B cell (primary cell): ENCODE measurements around the gene NMNAT2. TPM values are rescaled to one million over a fixed set of nuclear protein-coding genes. Genes with fewer than 3 reads are reported as not detected.

ENCODE experiments used
- ATAC-seq: fragments of 200-7000 bp; cut with Tn5 transposase; one replicate; pipeline ENCODE4 v1.10.0; 2021; ENCODE audit warnings: low read depth, mild to moderate bottlenecking, moderate number of reproducible peaks, moderate library complexity
- CTCF ChIA-PET: fragments of 350-600 bp; sonication (Branson Sonifier 250); formaldehyde crosslinking; loops from one replicate; lab custom pipeline; 2021; ENCODE audit warnings: antibody characterized with exemption, inconsistent platforms; lab: Charles Lee
- POLR2A ChIA-PET: fragments of 350-600 bp; sonication (Branson Sonifier 250); formaldehyde crosslinking; loops from one replicate; lab custom pipeline; 2021; ENCODE audit warnings: antibody characterized with exemption; lab: Charles Lee
- DNase-seq: peaks from one replicate; pipeline ENCODE4 v3.0.0; 2013
- H2AFZ ChIP-seq: 2 replicates; pipeline ENCODE4 v1.6.1; 2012; ENCODE audit warnings: mild to moderate bottlenecking, low read depth, low read length; ENCODE audit not compliant: insufficient read depth, poor library complexity, severe bottlenecking
- H3K27ac ChIP-seq, 2 donors: 1 replicate in 1 of 2; 2 replicates in 1 of 2; pipeline ENCODE4 v1.5.1; 2012 to 2013; ENCODE audit warnings: low read length in 2 of 2, mild to moderate bottlenecking in 2 of 2, moderate library complexity in 1 of 2
- H3K27me3 ChIP-seq, 4 experiments: fragments of 200-600 bp in 1 of 4; sonication (generic) in 1 of 4; replicated peaks in 1 of 4; 1 replicate in 2 of 4; 2 replicates in 2 of 4; pipeline versions ENCODE4 v1.6.1 to v1.7.0; 2013 to 2016; ENCODE audit warnings: low read length in 3 of 4, mild to moderate bottlenecking in 2 of 4, mixed read lengths in 1 of 4, moderate library complexity in 1 of 4; ENCODE audit not compliant: insufficient read depth in 4 of 4, control insufficient read depth in 3 of 4; ENCODE audit errors: control extremely low read depth in 1 of 4
- H3K36me3 ChIP-seq, 2 experiments: replicated peaks in 1 of 2; 1 replicate in 1 of 2; 2 replicates in 1 of 2; pipeline versions ENCODE4 v1.6.1 to v1.7.1; 2013; ENCODE audit warnings: low read length in 1 of 2; ENCODE audit not compliant: insufficient read depth in 2 of 2, control insufficient read depth in 1 of 2; ENCODE audit errors: control extremely low read depth in 1 of 2, extremely low read depth in 1 of 2
- H3K4me1 ChIP-seq, 2 donors: fragments of 200-600 bp in 1 of 2; sonication (generic) in 1 of 2; 1 replicate in 1 of 2; 2 replicates in 1 of 2; pipeline versions ENCODE4 v1.5.1 to v1.6.1; 2013 to 2017; ENCODE audit warnings: low read length in 2 of 2; ENCODE audit not compliant: control insufficient read depth in 2 of 2, insufficient read depth in 2 of 2
- H3K4me2 ChIP-seq: replicated peaks from 2 replicates; pipeline ENCODE3; 2012; ENCODE audit warnings: mild to moderate bottlenecking, low read depth, low read length; ENCODE audit not compliant: poor library complexity, severe bottlenecking
- H3K4me3 ChIP-seq, 5 experiments: fragments of 200-600 bp in 1 of 5; sonication (generic) in 1 of 5; 1 replicate in 3 of 5; 2 replicates in 2 of 5; pipeline versions ENCODE4 v1.5.1 to v1.7.0; 2011 to 2016; ENCODE audit warnings: low read length in 4 of 5, mild to moderate bottlenecking in 4 of 5, low read depth in 2 of 5, control low read depth in 1 of 5, moderate library complexity in 1 of 5; ENCODE audit not compliant: insufficient read depth in 1 of 5; ENCODE audit errors: control extremely low read depth in 1 of 5, extremely low read depth in 1 of 5
- H3K79me2 ChIP-seq: fragments of 200-600 bp; sonication (generic); one replicate; pipeline ENCODE4 v1.6.0; 2016; ENCODE audit warnings: low read length; ENCODE audit not compliant: control insufficient read depth, insufficient read depth
- H3K9ac ChIP-seq: fragments of 200-600 bp; sonication (generic); 2 replicates; pipeline ENCODE4 v1.6.1; 2017; ENCODE audit warnings: mild to moderate bottlenecking, low read length, moderate library complexity
- H3K9me3 ChIP-seq, 3 donors: one replicate each; pipeline versions ENCODE4 v1.6.1 to v1.7.1; 2013; ENCODE audit warnings: low read length in 2 of 3; ENCODE audit not compliant: control insufficient read depth in 2 of 3, insufficient read depth in 1 of 3; ENCODE audit errors: control extremely low read depth in 1 of 3
- H4K20me1 ChIP-seq: 2 replicates; pipeline ENCODE4 v1.6.0; 2012; ENCODE audit warnings: mild to moderate bottlenecking, low read length; ENCODE audit not compliant: insufficient read depth, control insufficient read depth, poor library complexity, severe bottlenecking
- H3K27ac Mint-ChIP-seq: one replicate; pipeline ENCODE4 v1.8.0; 2021; ENCODE audit warnings: mixed read lengths
- H3K27me3 Mint-ChIP-seq: one replicate; pipeline ENCODE4 v1.8.0; 2021; ENCODE audit warnings: mixed read lengths
- H3K4me1 Mint-ChIP-seq: one replicate; pipeline ENCODE4 v1.8.0; 2021; ENCODE audit warnings: mixed read lengths
- H3K4me3 Mint-ChIP-seq: one replicate; pipeline ENCODE4 v1.8.0; 2021; ENCODE audit warnings: mixed read lengths
- H3K9me3 Mint-ChIP-seq: one replicate; pipeline ENCODE4 v1.8.0; 2022; ENCODE audit warnings: mixed read lengths; ENCODE audit not compliant: insufficient read depth
- EZH2 ChIP-seq: IDR thresholded peaks from 2 replicates; pipeline ENCODE4 v1.6.1; 2012; ENCODE audit warnings: borderline replicate concordance, low read depth, mild to moderate bottlenecking, moderate library complexity, low read length; ENCODE audit not compliant: insufficient read depth, poor library complexity, severe bottlenecking
- WGBS: methylation state at CpG from one replicate; pipeline ENCODE4 v1.1.5; 2013; ENCODE audit warnings: missing lambda C conversion rate; ENCODE audit not compliant: insufficient coverage; 5-methylcytosine and 5-hydroxymethylcytosine counted together
- intact Hi-C: fragments of 100-400 bp; cut with micrococcal nuclease; formaldehyde crosslinking; loops from one replicate; pipeline ENCODE4 v1.10.0; 2022
- polyA plus RNA-seq: library from polyadenylated mRNA; depleted of rRNA; stranded (reverse); fragments of >200 nt; gene quantifications from 2 replicates; pipeline ENCODE4 v1.2.3, GENCODE V29; 2012
- total RNA-seq, 2 donors: library from RNA; stranded (reverse); fragments of 120-200 nt in 1 of 2; gene quantifications; 1 replicate in 1 of 2; 2 replicates in 1 of 2; pipeline versions ENCODE4 v1.2.3 to v1.2.4, GENCODE V29; 2013 to 2022
- TF ChIP-seq, protein P1 (sequence below): fragments of 200-600 bp; IDR thresholded peaks from one replicate; pipeline ENCODE4 v1.8.0; 2022; ENCODE audit warnings: antibody characterized with exemption, mild to moderate bottlenecking

Gene NMNAT2
- total and polyA plus RNA-seq, 2 donors (not counting 1 experiment from before 2014, with no cell fraction given) = not detected

DNA sequence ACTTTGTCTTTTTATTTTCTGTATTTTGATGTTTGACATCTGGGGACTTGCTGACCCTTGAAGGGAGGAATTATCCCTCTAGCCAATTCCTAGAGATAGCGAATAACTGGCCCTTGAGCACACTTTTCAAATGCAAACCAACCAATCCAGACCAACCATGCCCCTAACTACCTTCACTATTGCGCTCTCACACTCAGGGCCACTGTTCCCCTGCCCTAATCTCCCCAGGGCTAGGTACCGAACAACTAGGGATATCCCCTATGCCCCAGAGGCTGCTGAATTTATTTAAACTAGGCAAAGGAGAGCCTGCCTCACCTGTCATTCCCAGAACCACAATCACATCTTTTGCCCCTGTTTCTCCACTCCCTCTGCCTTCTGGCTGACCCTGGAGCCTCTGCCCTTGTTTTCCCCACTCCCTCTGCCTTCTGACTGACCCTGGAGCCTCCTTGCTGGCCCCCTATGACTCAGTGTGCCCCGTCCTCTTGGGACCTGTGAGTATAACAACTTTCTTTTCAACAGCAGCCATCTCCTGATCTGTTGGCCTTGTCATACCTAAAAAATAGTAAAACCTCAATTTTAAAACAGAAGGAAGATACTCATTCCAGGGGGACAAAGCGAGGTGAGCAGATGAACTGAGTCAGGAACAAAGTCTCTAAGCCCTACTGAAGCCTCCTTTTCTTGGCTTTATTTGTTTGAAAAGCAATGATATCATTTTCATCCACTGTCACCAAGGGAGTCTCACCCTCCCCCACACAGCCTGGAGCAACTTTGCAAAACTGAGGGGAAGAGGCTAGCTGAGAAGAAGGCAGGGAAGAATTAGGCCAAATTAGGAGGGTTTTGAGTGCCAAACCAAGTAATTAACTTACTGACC, 115.5 kb downstream of the NMNAT2 start:
- Mint-ChIP-seq H3K27ac (no peak overlapping the region), H3K9me3 (no peaks in the 10 kb centered on the region), H3K4me3 (no peak overlapping the region), H3K4me1 (peaks cover 8% of the 10 kb centered on the region), H3K27me3 (peaks cover 15% of the 10 kb centered on the region)
- WGBS = 84% methylated on average over 4 of the region's 5 CpGs
- no peak for TF ChIP-seq EZH2
- TF ChIP-seq, protein P1, sequence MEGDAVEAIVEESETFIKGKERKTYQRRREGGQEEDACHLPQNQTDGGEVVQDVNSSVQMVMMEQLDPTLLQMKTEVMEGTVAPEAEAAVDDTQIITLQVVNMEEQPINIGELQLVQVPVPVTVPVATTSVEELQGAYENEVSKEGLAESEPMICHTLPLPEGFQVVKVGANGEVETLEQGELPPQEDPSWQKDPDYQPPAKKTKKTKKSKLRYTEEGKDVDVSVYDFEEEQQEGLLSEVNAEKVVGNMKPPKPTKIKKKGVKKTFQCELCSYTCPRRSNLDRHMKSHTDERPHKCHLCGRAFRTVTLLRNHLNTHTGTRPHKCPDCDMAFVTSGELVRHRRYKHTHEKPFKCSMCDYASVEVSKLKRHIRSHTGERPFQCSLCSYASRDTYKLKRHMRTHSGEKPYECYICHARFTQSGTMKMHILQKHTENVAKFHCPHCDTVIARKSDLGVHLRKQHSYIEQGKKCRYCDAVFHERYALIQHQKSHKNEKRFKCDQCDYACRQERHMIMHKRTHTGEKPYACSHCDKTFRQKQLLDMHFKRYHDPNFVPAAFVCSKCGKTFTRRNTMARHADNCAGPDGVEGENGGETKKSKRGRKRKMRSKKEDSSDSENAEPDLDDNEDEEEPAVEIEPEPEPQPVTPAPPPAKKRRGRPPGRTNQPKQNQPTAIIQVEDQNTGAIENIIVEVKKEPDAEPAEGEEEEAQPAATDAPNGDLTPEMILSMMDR = no peak
- Histone ChIP-seq H3K79me2 (no peaks in the 10 kb centered on the region), H4K20me1 (no peaks in the 10 kb centered on the region), H3K9me3 (no peaks in the 10 kb centered on the region), H3K27me3 (peaks cover 0 to 12% (median 2%) of the 10 kb centered on the region in 4 experiments), H3K4me2 (no peak overlapping the region), H3K36me3 (no peaks in the 10 kb centered on the region), H3K9ac (no peak overlapping the region), H3K4me1 (peaks cover 7 to 10% of the 10 kb centered on the region in 2 donors), H2AFZ (no peak overlapping the region), H3K27ac (no peak overlapping the region), H3K4me3 (no peak overlapping the region)
- ATAC-seq (no peak), DNase-seq (no peak)
- POLR2A ChIA-PET = no interaction called here
- CTCF ChIA-PET = no interaction called here
- intact Hi-C loops = no loop called here

DNA sequence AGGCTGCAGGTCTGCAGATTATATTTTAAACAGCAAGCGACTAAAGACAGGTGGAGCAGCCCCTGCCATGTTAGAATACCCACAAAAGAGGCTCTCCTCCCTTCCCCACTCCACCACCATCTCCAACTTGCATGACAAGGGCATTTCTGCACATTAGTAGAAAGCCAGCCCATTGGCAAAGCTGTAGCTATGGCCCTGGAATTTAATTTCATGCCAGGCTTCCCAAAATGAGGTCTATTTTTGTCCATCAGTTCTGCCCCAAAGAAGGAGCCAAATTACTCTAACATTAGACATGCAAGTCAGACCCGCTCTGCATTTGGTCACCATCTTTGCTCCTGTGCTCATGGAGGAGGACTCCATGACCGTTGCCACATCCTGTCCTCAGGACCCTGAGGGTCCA, 116.9 kb downstream of the NMNAT2 start:
- Mint-ChIP-seq H3K4me3 (no peak overlapping the region), H3K27me3 (peaks cover 16% of the 10 kb centered on the region), H3K4me1 (peaks cover under 1% of the 10 kb centered on the region), H3K9me3 (no peaks in the 10 kb centered on the region), H3K27ac (no peak overlapping the region)
- TF ChIP-seq, protein P1 = no peak
- TF ChIP-seq EZH2 = no peak
- WGBS = 72% methylated on average over 3 of the region's 3 CpGs
- Histone ChIP-seq H3K9ac (no peak overlapping the region), H3K36me3 (no peaks in the 10 kb centered on the region), H3K4me1 (peaks cover 2 to 3% of the 10 kb centered on the region in 2 donors), H3K27ac (no peak overlapping the region), H3K9me3 (no peaks in the 10 kb centered on the region), H3K79me2 (no peaks in the 10 kb centered on the region), H3K27me3 (peaks cover 0 to 11% (median 2%) of the 10 kb centered on the region in 4 experiments), H2AFZ (no peak overlapping the region), H3K4me2 (no peak overlapping the region), H3K4me3 (no peak overlapping the region), H4K20me1 (no peaks in the 10 kb centered on the region)
- intact Hi-C loops = no loop called here
- DNase-seq (no peak), ATAC-seq (no peak)
- ChIA-PET CTCF (no interaction called here), POLR2A (no interaction called here)
